HG03097 (cell line): ENCODE data around the gene SWAP70.

ENCODE experiments used
- ATAC-seq: cut with Tn5 transposase; IDR thresholded peaks from one replicate; pipeline ENCODE4 v1.9.1; 2021; ENCODE audit not compliant: unreplicated experiment, low FRiP score

SWAP70 gene

GRCh38 chr11:9745411-9746211 lies 81.7 kb downstream of the SWAP70 start:
- ATAC-seq: no peak

- ATAC-seq: no peak
Measured at GRCh38 chr11:9747229-9747628, 83.4 kb downstream of the SWAP70 start.

GRCh38 chr11:9747828-9748227 lies 84.0 kb downstream of the SWAP70 start:
- no peak for ATAC-seq

GRCh38 chr11:9748361-9748970 lies 84.6 kb downstream of the SWAP70 start:
- peak; percentile 57 for ATAC-seq

GRCh38 chr11:9750551-9750950 lies 86.7 kb downstream of the SWAP70 start:
- no peak for ATAC-seq

GRCh38 chr11:9752091-9752490 lies 88.2 kb downstream of the SWAP70 start:
- no peak for ATAC-seq

- no peak for ATAC-seq
Measured at GRCh38 chr11:9753021-9753420, 89.1 kb downstream of the SWAP70 start.

GRCh38 chr11:9754010-9754471 lies 90.2 kb downstream of the SWAP70 start:
- no peak for ATAC-seq

GRCh38 chr11:9755561-9756185 lies 91.8 kb downstream of the SWAP70 start:
- no peak for ATAC-seq

GRCh38 chr11:9756461-9756860 lies 92.6 kb downstream of the SWAP70 start:
- ATAC-seq: no peak

GRCh38 chr11:9756878-9757277 lies 93.0 kb downstream of the SWAP70 start:
- no peak for ATAC-seq

- ATAC-seq: peak; percentile 45
Measured at GRCh38 chr11:9757809-9758636, 94.1 kb downstream of the SWAP70 start.

GRCh38 chr11:9758637-9759518 lies 95.0 kb downstream of the SWAP70 start:
- peak; percentile 19 for ATAC-seq

- ATAC-seq: no peak
Measured at GRCh38 chr11:9759519-9760192, 95.8 kb downstream of the SWAP70 start.

GRCh38 chr11:9760193-9760575 lies 96.3 kb downstream of the SWAP70 start:
- no peak for ATAC-seq

GRCh38 chr11:9761441-9761945 lies 97.6 kb downstream of the SWAP70 start:
- ATAC-seq: no peak

GRCh38 chr11:9762531-9762930 lies 98.7 kb downstream of the SWAP70 start:
- ATAC-seq: no peak

- no peak for ATAC-seq
Measured at GRCh38 chr11:9763301-9763700, 99.4 kb downstream of the SWAP70 start.
